Uterus (tissue), 4 donors: ENCODE measurements around the gene NDUFA13. TPM values are rescaled to one million over a fixed set of nuclear protein-coding genes. Genes with fewer than 3 reads are reported as not detected.

Experiments used
- DNase-seq, 2 donors: peaks; one replicate each; pipeline ENCODE4 v3.0.0-alpha.2; 2019 to 2020
- H3K27ac ChIP-seq, 2 donors: fragments of 200-600 bp; sonication (generic); 1 replicate in 1 of 2; 2 replicates in 1 of 2; pipeline ENCODE4 v1.5.1; 2016 to 2018
- H3K27me3 ChIP-seq, 2 donors: fragments of 200-600 bp; sonication (generic); one replicate each; pipeline ENCODE4 v1.5.1; 2018 to 2019; ENCODE audit warnings: control low read depth in 1 of 2
- H3K36me3 ChIP-seq, 2 donors: fragments of 200-600 bp; sonication (generic); one replicate each; pipeline ENCODE4 v1.5.1; 2019; ENCODE audit warnings: control low read depth in 1 of 2
- H3K4me1 ChIP-seq, 2 donors: fragments of 200-600 bp; sonication (generic); one replicate each; pipeline ENCODE4 v1.5.1; 2018 to 2019; ENCODE audit warnings: control low read depth in 1 of 2
- H3K4me3 ChIP-seq, 2 donors: fragments of 200-600 bp; sonication (generic); 1 replicate in 1 of 2; 2 replicates in 1 of 2; pipeline ENCODE4 v1.5.1; 2018 to 2019; ENCODE audit warnings: mild to moderate bottlenecking in 1 of 2
- H3K9me3 ChIP-seq, 2 donors: fragments of 200-600 bp; sonication (generic); one replicate each; pipeline ENCODE4 v1.5.1; 2019; ENCODE audit warnings: control low read depth in 1 of 2
- POLR2A ChIP-seq, 2 donors: fragments of 450-650 bp; IDR thresholded peaks; one replicate each; pipeline ENCODE4 v1.6.1; 2016; ENCODE audit warnings: antibody characterized with exemption in 2 of 2, mild to moderate bottlenecking in 1 of 2, moderate library complexity in 1 of 2
- intact Hi-C: fragments of 100-400 bp; cut with DNase I; formaldehyde crosslinking; loops from one replicate; pipeline ENCODE4 v1.15.1; 2023; ENCODE audit warnings: low total_unique reads
- total RNA-seq, 4 donors: library from RNA; depleted of rRNA in 3 of 4; stranded (reverse); fragments of >200 nt in 3 of 4; gene quantifications; one replicate each; pipeline versions ENCODE4 v1.1.0 to v1.2.4, GENCODE V29; 2014 to 2023
- TF ChIP-seq, protein P1 (sequence below), 4 experiments: fragments of 200-600 bp in 2 of 4; fragments of 450-650 bp in 2 of 4; sonication (generic) in 2 of 4; IDR thresholded peaks; one replicate each; pipeline ENCODE4 v1.5.1; 2016 to 2019; ENCODE audit warnings: antibody characterized with exemption in 4 of 4, mild to moderate bottlenecking in 2 of 4, moderate library complexity in 1 of 4
- donor health status: DM: yes; HTN: yes; CAD: no.

Gene NDUFA13
- total RNA-seq, 4 donors from 2014 or later, result 28.6 to 204 (median 60.9) TPM

DNA sequence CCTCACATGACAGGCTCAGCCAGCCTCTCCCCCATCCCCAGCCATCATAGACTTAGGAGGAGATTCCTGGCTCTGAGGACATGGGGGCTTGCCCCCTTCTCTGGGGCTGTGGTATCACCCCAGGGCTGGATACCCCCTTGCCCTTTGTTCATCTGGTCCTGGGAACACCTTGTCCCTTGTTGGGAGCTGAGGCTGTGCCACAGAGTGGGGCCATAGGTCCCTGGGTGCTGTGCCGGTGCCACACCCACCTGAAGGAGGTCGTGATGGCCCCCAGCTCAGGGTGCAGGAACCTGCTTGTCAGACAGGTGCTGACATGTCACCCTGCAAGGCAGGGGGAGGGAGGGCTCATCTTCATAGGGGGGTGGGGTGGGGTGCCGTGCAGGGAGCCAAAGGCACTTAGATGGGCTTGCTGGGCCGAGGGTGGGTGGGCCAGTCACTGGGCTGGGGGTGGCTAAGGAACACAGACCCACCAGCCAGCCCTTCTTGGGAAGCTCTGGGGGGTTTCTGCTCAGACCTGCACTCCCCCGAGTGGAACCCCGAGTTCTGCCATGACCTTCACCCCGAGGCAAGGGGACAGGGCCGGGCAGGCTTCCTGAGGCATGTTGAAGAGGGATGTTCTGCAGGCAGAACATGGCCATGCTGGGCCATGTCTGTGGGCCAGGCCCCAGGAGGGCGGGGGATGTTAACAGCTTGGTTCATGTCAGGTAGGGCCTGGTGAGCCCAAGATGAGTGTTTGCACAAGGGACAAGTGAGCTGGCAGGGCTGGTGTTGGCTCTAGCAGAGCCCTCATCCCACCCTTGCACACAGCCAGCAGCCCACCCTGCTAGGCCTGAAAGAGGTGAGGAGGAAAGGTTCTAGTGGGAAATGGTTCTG lies 28.7 kb upstream of the NDUFA13 start:
- H3K9me3 ChIP-seq, result no peaks in the 10 kb centered on the region
- no peaks in the 10 kb centered on the region for H3K27me3 ChIP-seq

DNA sequence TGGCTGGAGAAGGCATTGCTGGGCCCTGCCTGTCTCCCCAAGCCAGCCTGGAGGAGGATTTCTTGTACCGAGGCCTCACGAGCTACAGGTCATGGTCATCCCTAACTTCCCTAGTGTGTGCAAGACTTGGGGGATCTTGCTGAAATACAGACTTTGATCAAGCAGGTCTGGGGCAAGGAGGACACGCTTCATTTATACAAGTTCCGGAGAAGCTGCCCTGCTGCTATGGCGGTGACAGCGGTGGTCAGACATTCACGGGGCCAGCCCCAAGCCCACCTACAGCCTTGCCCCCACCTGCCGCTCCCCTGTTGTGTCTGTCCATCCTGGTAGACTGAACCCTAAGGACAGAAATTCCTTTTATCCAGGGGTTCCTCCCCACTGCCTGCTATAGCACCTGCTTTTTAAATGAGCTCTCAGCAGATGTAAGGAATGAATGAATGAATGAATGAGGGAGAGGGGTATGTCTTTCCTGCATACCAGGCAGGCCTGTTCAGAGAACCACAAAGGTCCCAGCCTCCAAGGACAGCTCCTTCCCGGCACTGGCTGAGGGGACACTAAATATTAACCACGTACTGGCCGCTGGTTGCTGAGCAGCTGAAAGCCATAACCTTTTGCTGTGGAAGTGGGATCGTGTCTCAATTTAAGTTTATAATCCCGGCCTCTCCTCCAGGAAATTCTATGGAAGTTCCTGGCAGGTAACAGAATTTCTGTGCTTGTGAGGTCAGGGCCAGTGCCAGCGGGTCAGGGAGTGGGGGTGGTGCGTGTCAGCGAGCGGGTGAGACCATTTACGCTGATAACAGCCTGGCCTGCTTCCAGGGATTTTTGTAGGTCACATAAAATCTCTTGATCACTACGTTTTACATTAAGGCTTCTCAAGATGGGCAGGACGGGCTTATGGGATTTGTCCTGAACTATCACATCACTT lies 27.8 kb upstream of the NDUFA13 start:
- no peaks in the 10 kb centered on the region for H3K9me3 ChIP-seq
- intact Hi-C loops, result loop anchor here (5.0 kb wide), 1 partner anchor 121 kb away; no protein-coding TSS in a partner anchor
- peak overlapping the region; percentile 66 to 78 for H3K27ac ChIP-seq
- H3K4me1 ChIP-seq, result peaks cover 6 to 39% of the 10 kb centered on the region in 2 donors
- DNase-seq, result peak in 1 of 2 donors; percentile 39
- H3K36me3 ChIP-seq, result no peaks in the 10 kb centered on the region
- TF ChIP-seq, protein P1, sequence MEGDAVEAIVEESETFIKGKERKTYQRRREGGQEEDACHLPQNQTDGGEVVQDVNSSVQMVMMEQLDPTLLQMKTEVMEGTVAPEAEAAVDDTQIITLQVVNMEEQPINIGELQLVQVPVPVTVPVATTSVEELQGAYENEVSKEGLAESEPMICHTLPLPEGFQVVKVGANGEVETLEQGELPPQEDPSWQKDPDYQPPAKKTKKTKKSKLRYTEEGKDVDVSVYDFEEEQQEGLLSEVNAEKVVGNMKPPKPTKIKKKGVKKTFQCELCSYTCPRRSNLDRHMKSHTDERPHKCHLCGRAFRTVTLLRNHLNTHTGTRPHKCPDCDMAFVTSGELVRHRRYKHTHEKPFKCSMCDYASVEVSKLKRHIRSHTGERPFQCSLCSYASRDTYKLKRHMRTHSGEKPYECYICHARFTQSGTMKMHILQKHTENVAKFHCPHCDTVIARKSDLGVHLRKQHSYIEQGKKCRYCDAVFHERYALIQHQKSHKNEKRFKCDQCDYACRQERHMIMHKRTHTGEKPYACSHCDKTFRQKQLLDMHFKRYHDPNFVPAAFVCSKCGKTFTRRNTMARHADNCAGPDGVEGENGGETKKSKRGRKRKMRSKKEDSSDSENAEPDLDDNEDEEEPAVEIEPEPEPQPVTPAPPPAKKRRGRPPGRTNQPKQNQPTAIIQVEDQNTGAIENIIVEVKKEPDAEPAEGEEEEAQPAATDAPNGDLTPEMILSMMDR (IDR thresholded peaks at IDR 0.05), result no peak
- no peak for TF ChIP-seq POLR2A (IDR thresholded peaks at IDR 0.05)
- no peaks in the 10 kb centered on the region for H3K27me3 ChIP-seq
- no peak overlapping the region for H3K4me3 ChIP-seq

More for the DNA sequence above, 28.7 kb upstream of the NDUFA13 start:
- no peak overlapping the region for H3K4me3 ChIP-seq
- H3K4me1 ChIP-seq, result peaks cover 6 to 39% of the 10 kb centered on the region in 2 donors
- DNase-seq, result no peak
- TF ChIP-seq, protein P1 (IDR thresholded peaks at IDR 0.05), result no peak
- TF ChIP-seq POLR2A (IDR thresholded peaks at IDR 0.05), result no peak
- intact Hi-C loops, result loop anchor here (5.0 kb wide), 1 partner anchor 120 kb away; no protein-coding TSS in a partner anchor
- no peaks in the 10 kb centered on the region for H3K36me3 ChIP-seq
- peak overlapping the region; percentile 21 to 66 for H3K27ac ChIP-seq

DNA sequence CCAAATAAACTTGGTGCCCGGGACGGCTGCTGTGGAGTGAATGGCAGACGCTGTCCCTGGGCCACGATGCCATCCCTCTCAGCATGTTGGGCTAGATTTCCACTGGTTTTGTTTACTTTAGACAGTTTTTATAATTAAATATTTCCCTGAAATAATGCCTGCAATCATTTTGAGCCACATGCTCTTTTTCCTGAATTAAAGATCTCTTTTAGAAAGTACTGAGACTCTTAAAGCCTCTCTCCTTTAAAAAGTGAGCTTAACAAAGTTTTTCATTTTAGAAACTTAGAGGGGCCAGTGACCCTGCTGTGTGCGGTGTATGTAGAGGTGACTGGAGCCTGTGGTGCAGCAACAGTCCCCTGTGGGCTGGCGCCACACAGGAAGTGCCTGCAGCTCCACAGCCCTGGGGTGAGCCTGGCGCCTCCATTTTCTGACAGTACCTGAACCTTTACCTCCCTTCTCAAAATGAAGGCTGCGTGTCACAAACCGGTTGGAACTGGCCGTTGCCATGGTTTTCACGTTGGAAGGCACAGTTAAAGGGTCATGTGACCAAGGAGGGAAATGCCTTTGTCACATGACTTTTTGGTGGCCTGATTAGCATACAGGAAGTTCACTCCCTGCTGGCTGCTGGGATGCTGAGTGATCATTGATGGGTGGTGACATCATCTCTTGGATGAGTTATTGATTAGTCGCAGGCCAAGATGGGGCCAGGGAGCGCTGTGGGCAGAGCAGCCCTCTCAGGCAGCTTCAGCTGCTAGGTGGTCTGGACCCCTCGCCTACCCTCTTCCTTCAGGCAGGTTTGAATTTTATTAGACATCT lies 26.9 kb upstream of the NDUFA13 start:
- no peak overlapping the region for H3K4me3 ChIP-seq
- intact Hi-C loops, result loop anchor here (5.0 kb wide), 1 partner anchor 122 kb away; no protein-coding TSS in a partner anchor

DNA sequence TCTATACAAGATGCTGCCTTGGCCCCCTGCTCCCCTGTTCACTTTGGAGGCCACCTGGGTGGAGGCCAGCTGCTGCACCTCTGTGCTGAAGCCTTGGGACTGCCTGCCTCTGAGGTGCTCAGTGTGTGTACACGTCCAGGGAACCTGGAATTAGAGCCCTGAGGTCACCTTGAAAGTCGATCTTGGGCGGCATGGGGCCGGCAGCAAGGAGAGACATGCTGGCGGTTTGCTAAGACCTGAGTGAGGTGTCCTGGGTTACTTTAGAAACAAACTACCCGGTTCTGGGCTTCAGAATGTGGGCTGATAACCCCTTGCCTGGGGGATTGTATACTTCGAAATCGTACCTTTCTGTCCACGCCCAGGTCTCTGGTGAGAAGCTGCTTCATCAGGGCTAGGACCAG lies 26.2 kb upstream of the NDUFA13 start:
- Histone ChIP-seq H3K27me3 (no peaks in the 10 kb centered on the region), H3K27ac (peak overlapping the region; percentile 66 to 78), H3K9me3 (no peaks in the 10 kb centered on the region), H3K36me3 (no peaks in the 10 kb centered on the region), H3K4me1 (peaks cover 6 to 37% of the 10 kb centered on the region in 2 donors), H3K4me3 (no peak overlapping the region)
- intact Hi-C loops, result loop anchor here (5.0 kb wide), 1 partner anchor 123 kb away; no protein-coding TSS in a partner anchor
- no peak for DNase-seq
- TF ChIP-seq, protein P1 (IDR thresholded peaks at IDR 0.05), result no peak
- TF ChIP-seq POLR2A (IDR thresholded peaks at IDR 0.05), result no peak

More for the DNA sequence above, 26.9 kb upstream of the NDUFA13 start:
- peak overlapping the region; percentile 66 to 78 for H3K27ac ChIP-seq
- no peaks in the 10 kb centered on the region for H3K36me3 ChIP-seq
- H3K9me3 ChIP-seq, result no peaks in the 10 kb centered on the region
- peak; percentile 76 to 83 for DNase-seq
- TF ChIP-seq, protein P1 (IDR thresholded peaks at IDR 0.05), result no peak
- no peak for TF ChIP-seq POLR2A (IDR thresholded peaks at IDR 0.05)
- H3K27me3 ChIP-seq, result no peaks in the 10 kb centered on the region
- peaks cover 6 to 39% of the 10 kb centered on the region in 2 donors for H3K4me1 ChIP-seq
